ENCODE measurements around the gene EEF1A2.

DNA sequence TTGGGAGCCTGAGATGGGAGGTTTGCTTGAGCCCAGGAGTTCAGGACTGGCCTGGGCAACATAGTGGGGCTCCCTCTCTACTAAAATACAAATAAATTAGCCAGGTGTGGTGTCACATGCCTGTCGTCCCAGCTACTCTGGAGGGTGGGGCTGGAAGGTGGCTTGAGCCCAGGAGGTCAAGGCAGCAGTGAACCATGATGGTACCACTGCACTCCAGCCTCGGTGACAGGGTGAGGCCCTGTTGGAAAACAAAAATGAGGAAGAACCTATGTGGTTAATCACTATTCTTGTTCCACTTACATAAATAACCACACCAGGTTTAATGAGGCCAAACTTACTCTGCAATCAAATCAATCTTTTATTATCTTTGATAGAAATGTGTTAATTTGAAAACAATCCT, 27.1 kb upstream of the EEF1A2 start:
- TF ChIP-seq, protein P1, sequence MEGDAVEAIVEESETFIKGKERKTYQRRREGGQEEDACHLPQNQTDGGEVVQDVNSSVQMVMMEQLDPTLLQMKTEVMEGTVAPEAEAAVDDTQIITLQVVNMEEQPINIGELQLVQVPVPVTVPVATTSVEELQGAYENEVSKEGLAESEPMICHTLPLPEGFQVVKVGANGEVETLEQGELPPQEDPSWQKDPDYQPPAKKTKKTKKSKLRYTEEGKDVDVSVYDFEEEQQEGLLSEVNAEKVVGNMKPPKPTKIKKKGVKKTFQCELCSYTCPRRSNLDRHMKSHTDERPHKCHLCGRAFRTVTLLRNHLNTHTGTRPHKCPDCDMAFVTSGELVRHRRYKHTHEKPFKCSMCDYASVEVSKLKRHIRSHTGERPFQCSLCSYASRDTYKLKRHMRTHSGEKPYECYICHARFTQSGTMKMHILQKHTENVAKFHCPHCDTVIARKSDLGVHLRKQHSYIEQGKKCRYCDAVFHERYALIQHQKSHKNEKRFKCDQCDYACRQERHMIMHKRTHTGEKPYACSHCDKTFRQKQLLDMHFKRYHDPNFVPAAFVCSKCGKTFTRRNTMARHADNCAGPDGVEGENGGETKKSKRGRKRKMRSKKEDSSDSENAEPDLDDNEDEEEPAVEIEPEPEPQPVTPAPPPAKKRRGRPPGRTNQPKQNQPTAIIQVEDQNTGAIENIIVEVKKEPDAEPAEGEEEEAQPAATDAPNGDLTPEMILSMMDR (IDR thresholded peaks at IDR 0.05; ENCODE audit: extremely low read depth in 1 of 2, insufficient read depth in 1 of 2, low read depth in 1 of 2, low read length in 2 of 2), result no peak
- TF ChIP-seq EZH2 (IDR thresholded peaks at IDR 0.05; ENCODE audit: borderline replicate concordance, low read depth, low read length, severe bottlenecking), result no peak
- TF ChIP-seq POLR2AphosphoS5 (IDR thresholded peaks at IDR 0.05; ENCODE audit: insufficient read depth, low read depth, low read length), result no peak
- TF ChIP-seq POLR2A (IDR thresholded peaks at IDR 0.05; ENCODE audit: low read depth, low read length), result peak; percentile 45
- TF ChIP-seq JUN (IDR thresholded peaks at IDR 0.05; ENCODE audit: borderline replicate concordance, insufficient read depth, insufficient read length, low read depth), result no peak

Data from endothelial cell of umbilical vein (primary cell).